ENCODE results near the gene ARHGAP21.

ARHGAP21 gene

DNA sequence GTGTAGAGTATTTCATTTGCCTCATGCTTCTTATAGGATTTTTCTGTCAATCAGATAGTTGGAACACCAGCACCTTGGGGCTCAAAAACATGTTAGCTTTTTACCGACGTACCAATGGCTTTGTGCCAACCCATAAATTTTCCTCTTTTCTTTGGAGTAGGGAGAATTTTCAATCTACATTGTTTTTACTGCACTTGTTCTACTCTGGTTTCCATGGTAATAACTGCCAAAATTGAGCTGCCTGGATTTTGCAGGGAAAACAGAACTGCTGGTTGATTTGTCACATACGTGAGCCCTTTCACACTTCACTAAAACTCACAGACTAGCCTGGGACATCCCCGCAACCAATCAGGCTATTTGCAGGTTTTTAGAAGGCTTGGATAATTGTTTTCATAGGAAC is 189.7 kb downstream of the ARHGAP21 start:
- DNase-seq (ENCODE audit: low spot score), result no peak

Data from kidney capillary endothelial cell (primary cell).